Neuronal stem cell (in vitro differentiated cells): Measurements from ENCODE around the gene PIAS2.

ENCODE experiments used
- DNase-seq: peaks from one replicate; pipeline ENCODE4 v3.0.0-alpha.2; 2013; ENCODE audit warnings: low spot score
- H2AFZ ChIP-seq: one replicate; pipeline ENCODE4 v1.6.1; 2013; ENCODE audit warnings: mild to moderate bottlenecking, low read length, inconsistent platforms
- H2AK5ac ChIP-seq: 2 replicates; pipeline ENCODE4 v1.6.1; 2013; ENCODE audit warnings: low read depth, mild to moderate bottlenecking, inconsistent platforms, low read length, moderate library complexity, mixed read lengths
- H2BK120ac ChIP-seq: 2 replicates; pipeline ENCODE4 v1.6.1; 2013; ENCODE audit warnings: low read depth, mild to moderate bottlenecking, inconsistent platforms, low read length, moderate library complexity, mixed read lengths
- H2BK12ac ChIP-seq: one replicate; pipeline ENCODE4 v1.6.1; 2013; ENCODE audit warnings: low read length, inconsistent platforms
- H2BK15ac ChIP-seq: 2 replicates; pipeline ENCODE4 v1.6.1; 2013; ENCODE audit warnings: mild to moderate bottlenecking, low read length, inconsistent platforms, mixed read lengths
- H2BK5ac ChIP-seq: one replicate; pipeline ENCODE4 v1.6.1; 2013; ENCODE audit warnings: inconsistent platforms, mild to moderate bottlenecking, low read length, moderate library complexity
- H3K14ac ChIP-seq: one replicate; pipeline ENCODE4 v1.6.1; 2013; ENCODE audit warnings: low read length, inconsistent platforms
- H3K18ac ChIP-seq: 2 replicates; pipeline ENCODE4 v1.6.1; 2013; ENCODE audit warnings: low read length, inconsistent platforms
- H3K23ac ChIP-seq: 2 replicates; pipeline ENCODE4 v1.6.1; 2013; ENCODE audit warnings: low read depth, mild to moderate bottlenecking, mixed read lengths, low read length, inconsistent platforms; ENCODE audit not compliant: poor library complexity
- H3K27ac ChIP-seq: replicated peaks from 3 replicates; pipeline ENCODE4 v1.5.1; 2013; ENCODE audit warnings: low read length, inconsistent platforms
- H3K27me3 ChIP-seq, 3 experiments: 2 replicates each; pipeline ENCODE4 v1.6.1; 2013; ENCODE audit warnings: low read length in 3 of 3, mild to moderate bottlenecking in 2 of 3, inconsistent platforms in 1 of 3, low read depth in 1 of 3, mixed read lengths in 1 of 3, moderate library complexity in 1 of 3; ENCODE audit not compliant: control insufficient read depth in 3 of 3, insufficient read depth in 3 of 3
- H3K36me3 ChIP-seq, 2 donors: replicated peaks in 1 of 2; 2 replicates each; pipeline ENCODE4 v1.6.1; 2013; ENCODE audit warnings: low read length in 2 of 2; ENCODE audit not compliant: control insufficient read depth in 2 of 2, insufficient read depth in 2 of 2
- H3K4ac ChIP-seq: 2 replicates; pipeline ENCODE4 v1.6.1; 2013; ENCODE audit warnings: inconsistent platforms, mild to moderate bottlenecking, low read length, moderate library complexity
- H3K4me1 ChIP-seq, 2 donors: 1 replicate in 1 of 2; 2 replicates in 1 of 2; pipeline ENCODE4 v1.6.1; 2013; ENCODE audit warnings: low read length in 2 of 2, low read depth in 1 of 2; ENCODE audit not compliant: control insufficient read depth in 2 of 2, insufficient read depth in 1 of 2
- H3K4me2 ChIP-seq: one replicate; pipeline ENCODE4 v1.6.1; 2013; ENCODE audit warnings: mild to moderate bottlenecking, low read length, inconsistent platforms; ENCODE audit not compliant: insufficient read depth, poor library complexity, severe bottlenecking
- H3K4me3 ChIP-seq, 2 donors: 2 replicates each; pipeline ENCODE4 v1.5.1; 2013; ENCODE audit warnings: low read length in 2 of 2, mild to moderate bottlenecking in 2 of 2, inconsistent platforms in 1 of 2, moderate library complexity in 1 of 2
- H3K79me1 ChIP-seq: one replicate; pipeline ENCODE4 v1.6.1; 2013; ENCODE audit warnings: low read depth, mild to moderate bottlenecking, inconsistent platforms, low read length, moderate library complexity
- H3K9ac ChIP-seq: one replicate; pipeline ENCODE4 v1.6.1; 2013; ENCODE audit warnings: mild to moderate bottlenecking, low read depth, low read length, inconsistent platforms; ENCODE audit not compliant: poor library complexity
- H3K9me3 ChIP-seq, 2 donors: replicated peaks in 1 of 2; 2 replicates each; pipeline versions ENCODE3 to v1.6.1; 2013; ENCODE audit warnings: low read length in 2 of 2, mild to moderate bottlenecking in 2 of 2, inconsistent platforms in 1 of 2, low read depth in 1 of 2, mixed read lengths in 1 of 2, moderate library complexity in 1 of 2; ENCODE audit not compliant: control insufficient read depth in 2 of 2, insufficient read depth in 1 of 2
- H4K8ac ChIP-seq: one replicate; pipeline ENCODE4 v1.6.1; 2013; ENCODE audit warnings: low read depth, mild to moderate bottlenecking, inconsistent platforms, low read length, moderate library complexity
- H4K91ac ChIP-seq: one replicate; pipeline ENCODE4 v1.6.1; 2013; ENCODE audit warnings: low read length, low read depth, mild to moderate bottlenecking, inconsistent platforms; ENCODE audit not compliant: poor library complexity
- WGBS, 2 donors: extraction: QIAGEN DNeasy Blood & Tissue Kit; methylation state at CpG; one replicate each; pipeline ENCODE4 v1.1.7; 2013; ENCODE audit warnings: missing lambda C conversion rate in 2 of 2, mixed read lengths in 1 of 2; ENCODE audit not compliant: insufficient read length in 2 of 2, insufficient replicate concordance in 1 of 2; ENCODE audit errors: extremely low coverage in 2 of 2; 5-methylcytosine and 5-hydroxymethylcytosine counted together

Gene PIAS2

DNA sequence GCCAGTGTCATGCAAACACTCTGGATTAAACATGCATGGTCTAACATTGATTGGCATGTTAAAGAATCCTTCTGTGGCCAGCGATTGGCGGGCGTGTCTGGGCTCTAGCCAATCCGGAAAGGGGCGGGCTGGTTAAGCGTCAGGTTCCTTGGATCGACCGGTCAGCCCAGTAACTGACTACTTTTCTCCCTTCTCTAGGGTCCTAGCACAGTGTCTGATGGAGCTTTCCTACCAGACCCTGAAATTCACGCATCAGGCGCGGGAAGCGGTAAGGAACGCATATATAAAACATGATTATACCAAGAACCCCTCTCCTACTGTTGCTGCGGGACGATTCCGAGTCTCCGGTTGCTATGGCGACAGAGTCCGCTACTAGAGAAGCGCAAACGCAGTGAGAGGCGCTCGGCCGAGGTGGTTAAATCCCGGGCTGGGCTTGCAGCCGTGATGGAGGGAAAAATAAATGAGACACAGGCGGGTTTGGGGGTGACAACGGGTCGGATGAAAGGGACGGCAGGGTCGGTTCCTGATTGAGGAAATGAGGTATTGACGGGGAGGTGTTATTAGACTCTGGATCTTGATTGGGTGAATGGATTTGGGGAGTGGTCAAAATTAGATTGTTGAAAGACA, 29.5 kb upstream of the PIAS2 start:
- H3K4me2 ChIP-seq: peak overlapping the region; percentile 54
- peak; percentile 90 for DNase-seq
- no peak overlapping the region for H3K27ac ChIP-seq

DNA sequence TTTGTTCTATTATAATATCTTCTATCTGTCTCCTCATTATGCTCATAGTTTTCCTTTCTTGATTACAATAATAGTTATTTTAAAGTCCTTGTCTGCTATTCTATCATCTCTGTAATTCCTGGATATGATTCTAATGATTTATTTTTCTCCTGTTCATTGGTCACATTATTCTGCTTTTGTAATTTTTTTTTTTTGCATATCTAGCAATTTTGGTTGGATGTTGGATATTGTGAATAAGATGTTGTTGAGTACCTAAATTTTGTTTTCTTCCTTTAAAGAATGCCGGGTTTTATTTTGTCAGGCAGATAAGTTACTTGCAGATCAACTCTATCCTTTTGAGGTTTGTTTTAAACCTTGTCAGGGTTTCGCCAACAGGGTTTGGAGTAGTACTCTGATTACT, 25.3 kb upstream of the PIAS2 start:
- WGBS, 2 donors: no CpG with 5 or more reads among the region's 2 CpGs

More for the DNA sequence above, 29.5 kb upstream of the PIAS2 start:
- Histone ChIP-seq H3K4me3 (peak overlapping the region; percentile 58 to 84), H2BK5ac (no peak overlapping the region), H2AFZ (peak overlapping the region; percentile 90), H3K4me1 (peaks cover 0 to 3% of the 10 kb centered on the region in 2 donors), H3K9me3 (no peaks in the 10 kb centered on the region), H3K4ac (no peak overlapping the region), H3K23ac (no peak overlapping the region), H2BK12ac (no peak overlapping the region), H3K9ac (no peak overlapping the region), H2BK120ac (no peak overlapping the region), H2BK15ac (no peak overlapping the region), H3K27me3 (peaks cover 0 to 3% (median 0%) of the 10 kb centered on the region in 3 experiments), H2AK5ac (no peak overlapping the region), H3K14ac (no peak overlapping the region), H3K18ac (no peak overlapping the region), H3K36me3 (no peaks in the 10 kb centered on the region), H4K8ac (no peak overlapping the region), H3K79me1 (no peaks in the 10 kb centered on the region), H4K91ac (no peak overlapping the region)
- no CpG with 5 or more reads among the region's 32 CpGs for WGBS, 2 donors

DNA sequence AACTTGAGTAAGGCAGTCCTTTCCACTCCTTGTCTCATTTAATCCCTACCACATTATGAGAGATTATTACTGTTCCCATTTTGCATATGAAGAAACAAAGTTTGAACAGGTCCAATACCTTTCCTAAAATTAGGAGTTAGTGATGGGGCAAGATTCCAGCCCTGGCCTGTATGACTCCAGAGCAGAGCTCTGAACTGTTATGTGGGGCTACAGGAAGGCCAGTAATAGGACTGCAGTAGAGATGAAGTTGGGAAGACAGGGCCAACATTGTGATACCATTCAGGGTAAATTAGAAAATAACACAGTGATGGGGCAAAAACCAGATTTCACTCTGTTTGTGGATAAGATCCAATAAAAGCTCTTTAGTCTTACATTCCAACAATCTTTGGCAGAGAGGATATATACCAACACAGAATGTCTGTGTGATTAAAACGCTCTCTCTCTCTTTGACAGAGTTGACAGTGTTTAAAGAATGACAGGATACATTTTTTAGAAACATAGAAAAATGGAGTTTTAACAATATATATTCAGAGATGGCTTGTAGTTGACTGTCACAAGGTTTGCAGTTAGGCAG, 22.8 kb upstream of the PIAS2 start:
- no peak overlapping the region for H3K4me3 ChIP-seq
- H3K27ac ChIP-seq: no peak overlapping the region
- no peaks in the 10 kb centered on the region for H3K9me3 ChIP-seq
- no peak overlapping the region for H3K14ac ChIP-seq
- H3K9ac ChIP-seq: no peak overlapping the region
- H3K36me3 ChIP-seq: no peaks in the 10 kb centered on the region
- no peak overlapping the region for H2BK12ac ChIP-seq
- H3K4me2 ChIP-seq: no peak overlapping the region
- H3K18ac ChIP-seq: no peak overlapping the region
- H2BK120ac ChIP-seq: no peak overlapping the region
- H4K91ac ChIP-seq: no peak overlapping the region
- no peak overlapping the region for H4K8ac ChIP-seq
- H2AFZ ChIP-seq: no peak overlapping the region
- H2BK5ac ChIP-seq: no peak overlapping the region
- WGBS, 2 donors: no CpG with 5 or more reads among the region's 1 CpG
- H3K27me3 ChIP-seq: no peaks in the 10 kb centered on the region
- no peak overlapping the region for H2AK5ac ChIP-seq
- H2BK15ac ChIP-seq: no peak overlapping the region
- no peak overlapping the region for H3K4ac ChIP-seq
- H3K23ac ChIP-seq: no peak overlapping the region
- no peaks in the 10 kb centered on the region for H3K79me1 ChIP-seq
- DNase-seq: no peak
- peaks cover 0 to 8% of the 10 kb centered on the region in 2 donors for H3K4me1 ChIP-seq

More for the DNA sequence above, 25.3 kb upstream of the PIAS2 start:
- Histone ChIP-seq H2BK120ac (no peak overlapping the region), H3K4ac (no peak overlapping the region), H4K91ac (no peak overlapping the region), H3K4me1 (peaks cover 3 to 8% of the 10 kb centered on the region in 2 donors), H2BK5ac (no peak overlapping the region), H2AFZ (no peak overlapping the region), H3K9me3 (no peaks in the 10 kb centered on the region), H3K14ac (no peak overlapping the region), H3K23ac (no peak overlapping the region), H3K36me3 (no peaks in the 10 kb centered on the region), H4K8ac (no peak overlapping the region), H2BK15ac (no peak overlapping the region), H3K79me1 (no peaks in the 10 kb centered on the region), H2BK12ac (no peak overlapping the region), H3K4me2 (no peak overlapping the region), H3K27ac (no peak overlapping the region), H3K9ac (no peak overlapping the region), H3K18ac (no peak overlapping the region), H3K4me3 (no peak overlapping the region), H3K27me3 (peaks cover 0 to 3% (median 0%) of the 10 kb centered on the region in 3 experiments), H2AK5ac (no peak overlapping the region)
- DNase-seq: no peak

DNA sequence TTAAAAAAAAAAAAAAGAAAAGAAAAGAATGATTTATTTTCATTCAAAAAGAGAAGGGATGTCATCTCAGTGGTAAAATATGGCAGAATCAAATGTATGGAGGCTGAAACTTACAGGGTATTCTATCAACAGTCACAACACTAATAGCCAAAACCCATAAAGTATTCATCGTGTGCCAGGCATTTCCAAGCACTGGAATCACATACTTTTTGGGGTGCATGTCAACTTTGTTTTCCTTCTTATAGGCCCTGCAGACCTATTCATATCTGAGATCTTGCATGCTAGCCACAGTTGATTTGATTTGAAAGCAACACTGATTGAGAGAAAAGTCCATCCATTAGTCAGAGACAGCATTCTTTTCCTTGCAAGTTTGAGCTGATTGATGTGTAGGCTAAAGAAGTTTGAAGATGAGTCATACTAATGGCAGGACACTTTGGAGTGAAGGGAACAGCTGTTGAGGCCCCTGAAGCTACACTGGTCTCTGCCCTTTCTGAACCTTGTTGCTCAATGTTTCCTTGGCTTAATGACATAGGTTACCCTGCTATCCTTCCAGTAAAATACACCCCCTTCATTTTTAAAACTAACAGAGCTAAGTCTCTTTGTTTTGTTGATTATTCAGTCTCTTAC, 22.1 kb upstream of the PIAS2 start:
- H3K4me3 ChIP-seq: no peak overlapping the region
- H3K14ac ChIP-seq: no peak overlapping the region
- no peak overlapping the region for H2AK5ac ChIP-seq
- no peak overlapping the region for H2BK5ac ChIP-seq
- no peak for DNase-seq
- no CpG with 5 or more reads among the region's 1 CpG for WGBS, 2 donors
- no peaks in the 10 kb centered on the region for H3K36me3 ChIP-seq
- no peak overlapping the region for H3K4ac ChIP-seq
- no peaks in the 10 kb centered on the region for H3K79me1 ChIP-seq
- H4K91ac ChIP-seq: no peak overlapping the region
- no peak overlapping the region for H2BK15ac ChIP-seq
- no peak overlapping the region for H3K27ac ChIP-seq
- no peak overlapping the region for H3K18ac ChIP-seq
- H2BK120ac ChIP-seq: no peak overlapping the region
- no peak overlapping the region for H2BK12ac ChIP-seq
- no peak overlapping the region for H3K23ac ChIP-seq
- no peak overlapping the region for H3K9ac ChIP-seq
- no peaks in the 10 kb centered on the region for H3K27me3 ChIP-seq
- H2AFZ ChIP-seq: no peak overlapping the region
- H3K4me1 ChIP-seq: peaks cover 0 to 8% of the 10 kb centered on the region in 2 donors
- no peak overlapping the region for H4K8ac ChIP-seq
- H3K9me3 ChIP-seq: no peaks in the 10 kb centered on the region
- no peak overlapping the region for H3K4me2 ChIP-seq
